GM18909 (cell line): ENCODE measurements around the gene SLC23A2.
"Not testable (repeated sequence)": the region's sequence is repeated elsewhere in the genome, so short reads cannot be mapped to it uniquely, and the experiment has no call there.

ENCODE experiments used
- ATAC-seq: cut with Tn5 transposase; IDR thresholded peaks from one replicate; pipeline ENCODE4 v1.9.1; 2021; ENCODE audit warnings: mild to moderate bottlenecking; ENCODE audit not compliant: unreplicated experiment, poor library complexity

The SLC23A2 gene

DNA sequence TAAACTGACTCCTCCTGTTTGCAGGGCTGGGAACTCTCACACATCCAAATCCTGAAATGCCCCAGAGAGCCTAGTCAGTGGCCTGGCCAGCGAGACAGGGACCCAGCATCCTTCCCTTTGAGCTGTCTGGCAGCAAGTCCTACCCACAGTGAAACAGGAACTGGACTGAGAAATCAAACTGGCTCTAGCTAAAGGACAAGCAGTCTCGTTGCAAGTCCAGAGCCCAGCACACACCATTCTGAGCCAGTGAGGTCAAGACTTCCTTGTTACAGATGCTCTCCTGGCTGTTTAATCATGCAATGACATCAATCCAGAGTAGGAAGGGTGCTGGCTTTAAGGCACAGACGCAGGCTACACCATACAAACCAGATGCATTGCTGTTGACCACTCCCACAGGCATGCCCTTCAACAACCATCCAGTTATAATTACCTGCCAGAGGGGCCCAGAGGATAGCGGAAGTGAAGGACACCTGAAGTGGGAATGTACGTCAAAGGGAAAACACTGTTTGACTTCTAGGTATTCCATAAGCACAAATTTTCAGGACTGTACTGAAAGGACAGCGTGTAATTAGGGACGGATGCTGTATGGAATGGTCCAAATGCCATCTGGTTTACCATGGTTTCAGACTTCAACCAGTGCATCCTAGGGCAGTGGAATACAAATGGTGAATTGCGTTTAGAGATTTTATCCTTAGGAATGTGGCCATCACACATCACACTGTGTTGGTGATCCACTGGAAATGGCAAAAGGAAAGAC is 114.4 kb downstream of the SLC23A2 start:
- ATAC-seq = no peak

DNA sequence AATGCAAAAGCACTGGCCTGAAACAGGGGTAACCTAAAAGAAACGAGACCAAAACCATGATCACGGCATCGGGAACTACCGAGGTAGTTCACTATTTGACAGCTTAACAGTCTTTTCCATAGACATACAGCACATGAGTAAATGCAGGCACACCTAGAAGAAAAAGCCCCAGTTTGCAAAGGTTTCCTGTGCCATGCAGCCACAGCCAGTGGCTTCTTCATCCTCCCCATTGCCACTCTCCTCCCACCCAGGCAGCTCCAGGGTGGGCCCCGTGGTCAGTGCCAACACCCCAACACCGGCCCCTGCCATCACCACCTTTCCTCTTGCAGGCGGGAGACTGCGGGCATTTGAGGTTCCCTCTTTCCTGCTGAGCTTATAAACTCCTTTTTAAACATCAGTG is 115.4 kb downstream of the SLC23A2 start:
- ATAC-seq = no peak

DNA sequence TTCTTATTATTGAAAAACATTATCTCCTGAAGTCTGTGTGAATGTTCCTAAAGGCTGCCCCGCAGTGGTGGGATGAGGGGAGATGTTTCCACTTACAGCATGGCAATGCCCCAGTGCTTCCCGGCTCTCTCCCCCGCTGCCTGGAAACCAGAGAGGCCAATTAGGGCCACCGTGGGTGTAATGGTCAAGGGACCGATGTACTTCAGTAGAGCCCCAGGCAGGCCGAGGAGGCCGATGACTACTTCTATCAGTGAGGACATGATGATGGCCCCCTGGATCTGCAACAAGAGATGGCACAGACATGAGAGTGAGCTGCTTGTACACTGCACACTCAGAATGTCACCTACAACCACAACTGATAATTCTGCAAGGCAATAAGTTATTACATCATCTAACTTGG is 117.8 kb downstream of the SLC23A2 start:
- no peak for ATAC-seq

DNA sequence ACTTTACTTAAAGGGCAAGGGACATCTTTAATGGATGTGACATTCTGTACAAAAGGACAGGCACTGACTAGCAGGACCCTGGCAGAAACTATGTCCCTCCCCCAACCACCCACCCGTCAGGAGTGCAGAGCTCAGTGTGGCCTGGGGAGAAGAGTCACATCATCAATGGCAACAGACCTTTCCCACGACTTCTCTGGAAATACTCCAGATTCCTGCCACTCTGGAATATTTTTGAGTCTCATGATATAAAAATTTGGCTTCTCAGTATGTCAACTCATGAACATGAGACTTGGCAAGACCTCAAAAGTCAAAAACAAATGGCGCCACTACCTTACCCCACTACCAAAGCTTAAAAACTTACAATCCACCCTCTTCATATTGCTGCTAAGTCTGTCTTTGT is 118.3 kb downstream of the SLC23A2 start:
- ATAC-seq = no peak

DNA sequence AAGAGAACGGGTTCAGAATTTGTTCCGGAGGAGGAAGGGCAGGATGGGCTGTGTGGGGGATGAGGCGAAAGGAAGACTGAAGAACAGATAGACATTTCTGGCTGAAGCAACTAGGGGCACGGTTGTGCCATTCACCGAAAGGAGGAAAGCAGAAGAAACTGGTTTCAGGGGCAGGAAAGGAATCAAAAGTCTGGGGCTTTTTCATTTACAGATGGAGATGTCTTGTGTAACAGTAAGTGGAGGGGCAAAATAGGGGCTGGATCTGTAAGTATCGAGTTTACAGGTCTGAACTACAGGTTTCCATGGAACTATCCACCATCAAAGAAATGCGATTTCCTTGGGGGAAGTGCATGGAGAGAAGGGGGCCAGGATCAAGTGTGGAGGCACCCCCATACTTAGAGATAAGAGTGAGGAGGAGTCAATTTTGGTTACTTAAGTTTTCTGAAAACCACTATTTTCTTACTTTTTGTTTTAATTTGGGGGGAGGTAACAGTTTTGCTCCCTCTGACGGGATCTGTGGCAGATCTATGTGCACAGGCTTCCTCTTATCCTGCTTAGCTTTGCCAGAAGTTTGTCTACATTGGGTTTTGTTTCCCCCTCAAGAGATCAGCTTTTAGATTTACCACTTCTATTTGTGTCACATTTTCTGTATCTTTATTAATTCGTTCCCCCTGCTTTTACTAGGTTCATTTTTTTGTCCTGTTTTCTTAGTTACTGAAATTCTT is 120.1 kb downstream of the SLC23A2 start:
- no peak for ATAC-seq

DNA sequence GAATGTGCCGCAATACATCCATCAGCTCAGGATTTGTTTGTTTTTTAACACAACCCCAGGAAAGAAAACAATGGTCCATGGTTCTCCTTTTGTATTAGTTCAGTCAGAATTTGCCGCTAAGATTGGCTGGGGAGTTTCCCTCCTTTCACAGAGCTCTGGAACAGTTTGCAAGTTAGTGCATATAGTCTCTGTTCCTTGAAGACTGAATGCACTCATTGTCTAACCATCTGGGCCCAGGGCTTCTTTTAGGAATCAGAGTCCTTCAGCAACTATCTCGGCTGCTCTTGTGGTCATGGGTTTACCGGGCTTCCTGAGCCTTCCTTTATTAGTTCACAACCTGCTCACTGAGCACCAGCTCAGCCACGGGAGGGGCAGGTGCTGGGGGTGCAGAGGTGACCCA is 121.3 kb downstream of the SLC23A2 start:
- no peak for ATAC-seq

DNA sequence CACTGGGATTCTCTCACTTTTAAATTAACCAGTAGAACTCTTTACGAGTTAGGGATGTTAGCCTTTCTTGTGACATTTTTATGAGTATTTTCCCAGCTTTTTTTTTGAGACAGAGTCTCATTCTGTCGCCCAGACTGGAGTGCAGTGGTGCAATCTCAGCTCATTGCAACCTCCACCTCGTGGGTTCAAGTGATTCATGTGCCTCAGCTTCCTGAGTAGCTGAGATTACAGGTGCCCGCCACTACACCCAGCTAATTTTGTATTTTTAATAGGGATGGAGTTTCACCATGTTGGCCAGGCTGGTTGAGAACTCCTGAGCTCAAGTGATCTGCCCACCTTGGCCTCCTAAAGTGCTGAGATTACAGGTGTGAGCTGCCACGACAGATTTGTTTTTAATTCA is 123.2 kb downstream of the SLC23A2 start:
- ATAC-seq = not testable (repeated sequence)

DNA sequence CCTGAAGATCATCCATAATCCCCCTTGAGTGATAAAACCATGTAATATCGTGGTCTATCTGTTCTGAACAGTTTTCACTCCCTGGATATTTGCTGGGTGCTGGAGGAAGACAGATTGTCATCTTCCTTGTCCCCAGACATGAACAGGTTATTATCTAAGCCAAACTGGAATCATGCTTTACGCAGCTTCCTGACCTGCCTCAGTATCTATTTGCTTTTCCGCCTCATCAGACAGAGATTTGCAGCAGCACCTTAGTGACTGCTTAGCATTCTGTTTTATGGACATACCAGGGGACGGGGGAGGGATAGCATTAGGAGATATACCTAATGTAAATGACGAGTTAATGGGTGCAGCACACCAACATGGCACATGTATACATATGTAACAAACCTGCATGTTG is 124.6 kb downstream of the SLC23A2 start:
- ATAC-seq = no peak

DNA sequence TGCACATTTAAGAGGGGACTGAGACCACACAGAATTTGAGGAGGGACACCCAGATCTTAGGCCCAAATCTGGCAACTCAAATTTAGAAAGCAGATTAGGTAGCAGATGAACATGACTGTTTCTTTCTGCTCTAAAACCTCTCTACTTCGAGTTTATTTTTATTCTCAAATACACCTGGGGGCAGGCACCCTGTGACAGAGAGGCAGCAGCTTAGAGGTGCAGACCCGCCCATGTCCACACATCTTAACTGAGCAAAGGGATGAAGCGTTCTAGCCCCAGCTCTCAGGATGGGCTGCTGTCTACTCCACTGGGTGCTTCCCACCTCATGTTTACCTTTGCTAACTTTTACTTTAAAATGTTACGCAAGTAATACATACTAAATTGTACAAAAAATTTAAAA is 125.0 kb downstream of the SLC23A2 start:
- ATAC-seq = no peak

DNA sequence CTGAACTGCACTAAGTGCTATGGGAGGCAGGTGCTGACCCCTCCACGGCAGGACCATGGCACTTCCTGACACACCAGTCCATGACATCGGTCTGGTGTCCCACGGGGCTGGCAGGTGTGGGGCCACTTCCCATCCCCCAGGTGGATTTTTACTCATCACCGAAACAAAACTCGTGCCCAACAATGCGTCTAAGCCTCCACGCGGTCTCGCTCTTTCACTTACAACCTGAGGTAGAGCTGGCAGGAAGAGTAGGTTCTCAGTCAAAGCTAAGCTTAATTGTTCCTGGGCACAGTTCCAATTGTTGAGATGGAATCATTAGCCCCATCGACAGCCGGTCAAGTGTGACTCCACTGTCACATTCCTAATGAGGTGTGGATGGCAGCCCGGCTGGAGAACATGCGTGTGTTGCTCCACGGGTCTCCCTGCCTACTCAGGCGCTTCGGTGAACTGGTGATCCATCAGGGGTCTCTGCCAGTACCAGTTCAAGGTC is 125.7 kb downstream of the SLC23A2 start:
- ATAC-seq = no peak

DNA sequence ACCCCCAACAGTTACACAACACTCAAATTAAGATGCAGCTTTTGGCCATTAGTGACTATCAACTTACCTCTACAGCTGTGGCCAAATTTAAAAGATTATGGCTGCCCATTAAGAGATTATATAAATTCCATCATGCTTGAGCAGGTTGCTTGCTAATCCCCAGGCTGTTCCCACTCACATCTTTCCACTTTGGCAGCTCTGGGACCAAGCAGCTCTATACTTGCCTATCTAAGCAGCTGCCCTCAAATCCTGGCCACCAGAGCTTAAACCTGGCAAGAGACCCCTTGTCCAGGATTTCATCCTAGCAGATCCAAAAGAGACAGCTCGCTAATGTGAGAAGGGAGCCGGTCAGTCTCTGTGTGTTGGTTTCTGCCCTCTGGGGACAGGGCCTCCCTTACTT is 127.9 kb downstream of the SLC23A2 start:
- ATAC-seq = no peak

DNA sequence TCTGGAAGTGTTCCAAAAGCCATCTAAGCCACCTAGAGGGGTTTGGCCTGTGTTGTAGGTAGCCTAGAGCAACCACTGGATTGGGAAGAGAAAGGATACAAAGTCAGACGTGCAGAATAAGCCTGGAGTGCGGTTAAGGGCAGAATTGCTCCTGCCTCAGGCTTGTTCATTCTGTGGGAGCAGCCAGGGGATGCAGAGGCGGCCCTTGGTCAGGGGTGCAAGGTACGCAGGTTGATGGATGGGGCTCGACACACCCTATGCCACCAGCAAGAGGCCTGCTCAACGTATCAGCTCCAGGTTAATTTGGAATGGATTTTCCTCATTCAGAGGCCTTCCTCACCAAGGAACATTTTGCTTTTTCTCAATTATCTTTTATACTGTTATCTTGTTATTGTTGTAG is 129.8 kb downstream of the SLC23A2 start:
- ATAC-seq = no peak

DNA sequence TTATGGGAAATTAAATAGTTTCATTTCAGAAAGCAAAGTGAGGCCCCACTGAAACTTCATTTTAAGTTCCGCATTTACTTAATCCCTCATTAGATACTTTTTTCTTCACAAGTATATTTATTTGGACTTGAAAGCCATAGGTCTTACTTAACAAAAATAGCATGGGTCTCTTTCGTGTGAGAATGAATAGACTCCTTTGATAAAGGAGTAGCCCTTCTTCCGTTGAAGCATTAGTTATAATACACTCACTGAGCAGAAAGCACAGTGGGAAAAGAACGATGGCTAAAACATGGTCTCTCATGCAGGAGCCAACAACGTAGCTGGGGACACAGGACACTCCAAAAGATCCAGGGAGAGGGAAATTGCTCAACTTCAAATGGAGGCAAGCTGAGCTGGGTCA is 130.4 kb downstream of the SLC23A2 start:
- ATAC-seq = no peak

DNA sequence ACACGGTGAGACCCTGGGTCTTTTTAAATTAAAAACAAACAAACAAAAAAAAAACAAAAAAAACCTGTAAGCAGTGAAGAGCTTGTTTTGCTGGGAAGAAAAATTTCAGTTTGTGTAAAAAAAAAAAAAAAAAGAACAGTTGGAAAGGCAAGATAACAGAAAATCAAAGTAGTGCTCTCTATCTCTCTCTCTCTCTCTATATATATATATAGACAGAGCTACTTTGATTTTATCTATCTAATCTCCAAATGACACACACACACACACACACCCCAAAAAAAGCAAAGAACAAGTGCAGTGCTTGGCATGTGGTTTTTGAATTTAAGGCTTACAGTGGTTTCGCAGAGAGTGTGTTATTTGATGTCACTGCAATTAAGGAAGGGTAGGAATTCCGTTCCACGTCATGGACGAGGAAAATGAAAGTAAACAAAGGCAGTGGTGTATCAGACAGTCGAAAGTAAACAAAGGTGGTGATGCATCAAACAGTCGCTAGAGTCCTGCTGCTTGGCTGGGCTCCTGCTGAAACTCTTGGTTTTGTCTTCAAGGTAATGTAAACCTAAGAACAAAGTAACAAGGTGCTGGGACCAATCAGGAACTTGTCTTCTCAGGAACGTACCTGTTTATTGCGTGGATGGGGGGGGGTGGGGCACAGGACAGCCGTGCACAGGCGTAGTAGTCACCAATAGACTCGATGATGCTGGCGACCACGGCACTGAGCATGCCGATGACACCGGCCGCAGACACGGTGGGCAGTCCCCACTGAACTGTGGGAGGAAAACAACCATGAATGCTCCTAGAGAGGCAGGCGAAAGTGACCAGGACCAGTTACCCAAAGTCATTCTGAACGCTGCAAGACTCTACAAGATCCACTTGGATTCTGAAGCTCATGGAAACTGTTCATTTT is 131.8 kb downstream of the SLC23A2 start:
- no peak for ATAC-seq

DNA sequence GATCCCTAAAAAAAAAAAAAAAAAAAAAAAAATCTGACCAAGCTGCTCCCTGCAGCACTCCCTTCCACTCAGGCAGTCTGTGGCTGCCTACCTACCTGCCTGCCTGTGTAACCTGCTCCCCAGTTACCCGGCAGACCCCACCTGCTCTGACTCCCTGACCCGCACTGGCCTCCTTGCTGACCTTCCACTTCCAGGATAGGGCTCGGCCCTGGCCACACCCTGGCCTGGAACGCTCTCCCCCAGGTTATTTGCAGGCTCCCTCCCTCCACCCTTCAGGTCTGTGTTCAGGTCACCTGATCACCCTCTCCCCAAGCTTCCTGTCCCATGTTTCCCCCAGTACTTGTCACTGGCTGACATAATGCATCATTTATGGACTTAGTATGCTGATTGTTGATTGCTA is 134.3 kb downstream of the SLC23A2 start:
- ATAC-seq = no peak

DNA sequence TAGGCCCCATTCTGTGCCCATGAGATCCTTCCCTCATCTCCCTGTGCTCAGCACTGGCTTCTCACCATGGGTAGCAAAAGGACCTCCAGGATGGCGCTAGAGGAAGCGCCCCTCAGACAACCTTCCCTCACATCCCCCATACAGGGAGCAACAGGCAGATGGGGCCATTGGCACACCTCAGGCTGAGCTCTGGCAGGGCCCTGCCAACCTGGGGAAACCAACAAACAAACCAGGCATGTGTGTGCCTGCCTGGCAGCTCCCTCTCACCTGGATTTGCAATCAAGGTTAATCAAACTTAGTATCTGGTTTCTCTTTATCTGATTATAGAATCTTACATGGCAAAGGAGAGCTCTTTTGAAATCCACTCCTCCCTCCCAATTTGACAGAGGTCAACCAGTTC is 134.9 kb downstream of the SLC23A2 start:
- ATAC-seq = no peak

DNA sequence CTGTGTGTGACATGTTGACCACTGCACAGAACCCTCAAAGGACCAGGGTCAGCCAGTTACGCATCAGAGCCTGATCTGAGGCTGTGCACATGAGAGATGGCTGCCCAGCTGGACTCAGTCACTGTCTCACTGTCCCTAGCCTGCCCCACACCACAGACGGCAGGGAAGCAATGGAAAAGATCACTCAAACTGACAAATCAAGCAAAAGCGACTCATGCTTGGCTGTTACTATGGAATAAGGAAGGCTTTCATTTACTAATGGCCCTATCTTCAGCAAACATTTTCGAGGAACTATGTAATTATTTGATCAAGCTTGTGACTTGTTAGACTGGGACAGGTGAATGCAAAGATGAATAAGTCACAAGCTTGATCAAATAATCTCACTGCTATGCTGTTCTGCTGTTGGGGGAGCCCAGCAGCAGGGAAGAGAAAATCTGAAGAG is 137.0 kb downstream of the SLC23A2 start:
- no peak for ATAC-seq

DNA sequence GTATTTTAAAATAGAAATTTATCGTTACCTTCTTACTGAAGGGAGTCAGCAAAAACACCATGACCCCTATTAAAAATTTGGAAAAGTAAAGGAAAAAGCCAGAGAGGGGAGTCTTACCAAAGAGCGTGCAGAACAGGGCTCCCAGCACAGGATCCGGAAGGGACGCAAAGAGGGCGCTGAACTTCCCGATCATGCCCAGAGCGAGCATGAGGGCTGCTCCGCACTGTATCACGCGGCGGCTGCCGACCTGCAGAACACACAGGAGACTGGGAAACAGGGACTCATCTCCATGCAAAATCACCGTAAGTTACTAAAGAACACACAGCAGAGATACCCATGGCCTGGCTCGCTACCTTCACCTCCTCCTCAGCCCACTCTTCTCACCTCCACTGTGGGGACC is 138.6 kb downstream of the SLC23A2 start:
- ATAC-seq = no peak

DNA sequence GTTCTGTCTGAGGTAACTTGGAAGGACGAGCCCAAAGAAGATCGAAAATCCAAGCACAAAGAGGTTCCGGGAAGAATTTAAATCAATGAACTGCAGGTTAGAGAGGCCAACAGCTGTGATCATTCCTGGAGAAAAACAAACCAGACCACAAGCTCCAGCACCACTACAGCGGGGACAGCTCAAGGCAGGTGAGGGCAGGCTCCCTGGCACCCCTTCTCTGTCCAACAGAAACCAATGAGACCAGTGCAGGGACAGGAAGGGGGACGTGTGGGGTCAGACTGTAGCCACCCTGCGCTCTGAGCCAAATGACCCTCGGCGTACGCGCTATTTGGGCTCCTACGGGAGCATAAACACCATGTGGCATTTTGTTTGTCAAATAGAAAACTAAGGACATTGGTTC is 139.3 kb downstream of the SLC23A2 start:
- ATAC-seq = no peak

DNA sequence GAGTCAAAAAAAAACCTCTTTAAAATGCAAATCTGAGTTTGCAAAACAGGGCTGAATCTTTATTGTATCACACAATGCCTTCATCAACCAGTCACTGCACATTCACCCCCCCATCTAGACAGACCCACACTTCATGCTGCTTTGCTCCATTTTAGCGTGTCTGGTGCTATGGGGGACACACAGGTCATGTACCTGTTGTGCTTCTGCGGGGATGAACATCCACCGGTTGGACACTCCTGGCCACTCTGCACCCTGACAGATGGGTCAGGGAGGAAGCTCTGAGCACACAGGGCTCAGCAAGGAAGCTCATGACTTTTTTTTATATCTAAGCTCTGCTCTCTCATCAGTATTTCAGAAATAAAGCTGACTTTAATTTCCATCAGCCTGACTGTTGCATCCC is 143.3 kb downstream of the SLC23A2 start:
- ATAC-seq = no peak
